Ovary (tissue), 3 donors: ENCODE results near the gene KRTCAP3.

ENCODE experiments used
- POLR2A ChIP-seq: fragments of 450-650 bp; IDR thresholded peaks from one replicate; pipeline ENCODE4 v1.6.1; 2017; ENCODE audit warnings: antibody characterized with exemption, mild to moderate bottlenecking, moderate library complexity
- TF ChIP-seq, protein P1 (sequence below), 3 donors: fragments of 450-650 bp in 2 of 3; fragments of 200-600 bp in 1 of 3; IDR thresholded peaks; one replicate each; pipeline versions ENCODE4 v1.5.1 to v1.8.0; 2016 to 2022; ENCODE audit warnings: antibody characterized with exemption in 3 of 3, mild to moderate bottlenecking in 1 of 3
- donor health status: DM: no; HTN: no; CAD: no.

DNA sequence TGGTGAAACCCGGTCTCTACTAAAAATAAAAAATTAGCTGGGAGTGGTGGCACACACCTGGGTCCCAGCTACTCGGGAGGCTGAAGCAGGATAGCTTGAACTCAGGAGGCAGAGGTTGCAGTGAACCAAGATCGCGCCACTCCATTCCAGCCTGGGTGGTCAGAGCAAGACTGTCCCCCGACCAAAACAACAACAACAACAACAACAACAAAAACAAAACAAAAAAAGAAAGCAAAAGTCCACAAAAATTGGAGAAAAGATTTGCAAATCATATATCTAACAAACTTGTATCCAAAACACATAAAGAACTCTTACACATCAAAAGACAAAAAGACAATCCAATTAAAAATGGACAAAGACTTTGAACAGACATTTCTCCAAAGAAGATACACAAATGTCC is 43.2 kb upstream of the KRTCAP3 start:
- TF ChIP-seq POLR2A: no peak
- TF ChIP-seq, protein P1, sequence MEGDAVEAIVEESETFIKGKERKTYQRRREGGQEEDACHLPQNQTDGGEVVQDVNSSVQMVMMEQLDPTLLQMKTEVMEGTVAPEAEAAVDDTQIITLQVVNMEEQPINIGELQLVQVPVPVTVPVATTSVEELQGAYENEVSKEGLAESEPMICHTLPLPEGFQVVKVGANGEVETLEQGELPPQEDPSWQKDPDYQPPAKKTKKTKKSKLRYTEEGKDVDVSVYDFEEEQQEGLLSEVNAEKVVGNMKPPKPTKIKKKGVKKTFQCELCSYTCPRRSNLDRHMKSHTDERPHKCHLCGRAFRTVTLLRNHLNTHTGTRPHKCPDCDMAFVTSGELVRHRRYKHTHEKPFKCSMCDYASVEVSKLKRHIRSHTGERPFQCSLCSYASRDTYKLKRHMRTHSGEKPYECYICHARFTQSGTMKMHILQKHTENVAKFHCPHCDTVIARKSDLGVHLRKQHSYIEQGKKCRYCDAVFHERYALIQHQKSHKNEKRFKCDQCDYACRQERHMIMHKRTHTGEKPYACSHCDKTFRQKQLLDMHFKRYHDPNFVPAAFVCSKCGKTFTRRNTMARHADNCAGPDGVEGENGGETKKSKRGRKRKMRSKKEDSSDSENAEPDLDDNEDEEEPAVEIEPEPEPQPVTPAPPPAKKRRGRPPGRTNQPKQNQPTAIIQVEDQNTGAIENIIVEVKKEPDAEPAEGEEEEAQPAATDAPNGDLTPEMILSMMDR (IDR thresholded peaks at IDR 0.05): no peak
